Stimulated activated CD4-positive, alpha-beta T cell treated with anti-CD3 and anti-CD28 coated beads, Interleukin-2, amount 100 ng/mL, for 4 hours (primary cell): ENCODE data around the gene MAML3.

Experiments used
- DNase-seq: peaks from one replicate; pipeline ENCODE4 v3.0.0-alpha.2; 2020; ENCODE audit warnings: low read depth

Gene MAML3

GRCh38 chr4:139685180-139685579 lies 468.8 kb downstream of the MAML3 start:
- no peak for DNase-seq

GRCh38 chr4:139684351-139684750 lies 469.6 kb downstream of the MAML3 start:
- no peak for DNase-seq

- DNase-seq: no peak
Observed at GRCh38 chr4:139682741-139683151, 471.2 kb downstream of the MAML3 start.

- no peak for DNase-seq
Observed at GRCh38 chr4:139682309-139682708, 471.7 kb downstream of the MAML3 start.

- DNase-seq: no peak
Observed at GRCh38 chr4:139676913-139677585, 476.9 kb downstream of the MAML3 start.

- DNase-seq: no peak
Observed at GRCh38 chr4:139676365-139676764, 477.6 kb downstream of the MAML3 start.

- no peak for DNase-seq
Observed at GRCh38 chr4:139675651-139676050, 478.3 kb downstream of the MAML3 start.

GRCh38 chr4:139674875-139675550 lies 479.0 kb downstream of the MAML3 start:
- no peak for DNase-seq

GRCh38 chr4:139672732-139673131 lies 481.3 kb downstream of the MAML3 start:
- no peak for DNase-seq

GRCh38 chr4:139672215-139672614 lies 481.8 kb downstream of the MAML3 start:
- DNase-seq: no peak

GRCh38 chr4:139670775-139671174 lies 483.2 kb downstream of the MAML3 start:
- no peak for DNase-seq

GRCh38 chr4:139669890-139670289 lies 484.1 kb downstream of the MAML3 start:
- DNase-seq: no peak

GRCh38 chr4:139669335-139669734 lies 484.6 kb downstream of the MAML3 start:
- DNase-seq: no peak

- DNase-seq: no peak
Observed at GRCh38 chr4:139668658-139669201, 485.3 kb downstream of the MAML3 start.

- DNase-seq: no peak
Observed at GRCh38 chr4:139668036-139668435, 485.9 kb downstream of the MAML3 start.
